HAP-1 (cell line): ENCODE measurements around the gene ALDH1B1.
A peak's percentile ranks its signal among the peaks of the same experiment; 100 is the strongest.

ENCODE experiments used
- DNase-seq, 2 experiments: peaks; one replicate each; pipeline ENCODE4 v3.0.0-alpha.2; 2016 to 2020; ENCODE audit warnings: low spot score in 2 of 2
- H3K27me3 ChIP-seq: fragments of 250-450 bp; sonication (Bioruptor Pico); 2 replicates; pipeline ENCODE4 v1.5.1; 2020; ENCODE audit warnings: low read depth, mild to moderate bottlenecking, moderate library complexity
- H3K36me3 ChIP-seq: fragments of 250-450 bp; sonication (Bioruptor Pico); replicated peaks from 2 replicates; pipeline ENCODE4 v1.5.1; 2020; ENCODE audit warnings: mild to moderate bottlenecking
- H3K4me1 ChIP-seq: fragments of 250-450 bp; sonication (Bioruptor Pico); 2 replicates; pipeline ENCODE4 v1.5.1; 2020; ENCODE audit warnings: mild to moderate bottlenecking
- H3K4me3 ChIP-seq: fragments of 250-450 bp; sonication (Bioruptor Pico); 2 replicates; pipeline ENCODE4 v1.5.1; 2020; ENCODE audit warnings: mild to moderate bottlenecking, moderate library complexity
- H3K9me3 ChIP-seq: fragments of 250-450 bp; sonication (Bioruptor Pico); 2 replicates; pipeline ENCODE4 v1.5.1; 2020; ENCODE audit warnings: mild to moderate bottlenecking, moderate library complexity
- in situ Hi-C: fragments of 300-500 bp; cut with MboI; formaldehyde crosslinking; loops from 3 replicates; pipeline ENCODE4 v1.14.3; 2020; ENCODE audit warnings: low sequenced_read_pairs, inconsistent platforms, mixed read lengths

The ALDH1B1 gene

DNA sequence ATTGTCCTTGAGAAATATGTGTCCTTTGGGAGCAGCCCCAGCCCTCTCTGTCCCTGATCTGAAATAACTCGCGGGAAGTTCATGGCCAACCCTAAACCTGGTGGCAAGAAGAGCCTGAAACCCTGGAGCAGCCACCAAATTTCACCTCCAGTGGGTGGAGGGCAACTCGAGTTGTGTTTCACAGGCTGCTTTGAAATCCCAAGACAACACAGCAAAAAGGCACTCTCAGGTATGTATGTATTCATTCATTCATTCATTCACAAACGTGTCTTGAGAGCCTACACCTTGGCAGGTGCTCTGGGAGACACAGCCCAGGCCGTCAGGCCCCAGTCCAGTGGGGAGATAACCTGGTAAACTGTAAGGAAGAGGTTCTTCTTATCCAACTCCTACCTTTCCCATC, 35.7 kb upstream of the ALDH1B1 start:
- no peaks in the 10 kb centered on the region for H3K27me3 ChIP-seq
- no peak overlapping the region for H3K4me3 ChIP-seq
- H3K36me3 ChIP-seq = no peaks in the 10 kb centered on the region
- H3K9me3 ChIP-seq = no peaks in the 10 kb centered on the region
- no peak for DNase-seq
- peaks cover 14% of the 10 kb centered on the region for H3K4me1 ChIP-seq
- in situ Hi-C loops = loop anchor here (25.0 kb wide), 1 partner anchor 870 kb away; the partner anchor contains the start of gene POLR1E

DNA sequence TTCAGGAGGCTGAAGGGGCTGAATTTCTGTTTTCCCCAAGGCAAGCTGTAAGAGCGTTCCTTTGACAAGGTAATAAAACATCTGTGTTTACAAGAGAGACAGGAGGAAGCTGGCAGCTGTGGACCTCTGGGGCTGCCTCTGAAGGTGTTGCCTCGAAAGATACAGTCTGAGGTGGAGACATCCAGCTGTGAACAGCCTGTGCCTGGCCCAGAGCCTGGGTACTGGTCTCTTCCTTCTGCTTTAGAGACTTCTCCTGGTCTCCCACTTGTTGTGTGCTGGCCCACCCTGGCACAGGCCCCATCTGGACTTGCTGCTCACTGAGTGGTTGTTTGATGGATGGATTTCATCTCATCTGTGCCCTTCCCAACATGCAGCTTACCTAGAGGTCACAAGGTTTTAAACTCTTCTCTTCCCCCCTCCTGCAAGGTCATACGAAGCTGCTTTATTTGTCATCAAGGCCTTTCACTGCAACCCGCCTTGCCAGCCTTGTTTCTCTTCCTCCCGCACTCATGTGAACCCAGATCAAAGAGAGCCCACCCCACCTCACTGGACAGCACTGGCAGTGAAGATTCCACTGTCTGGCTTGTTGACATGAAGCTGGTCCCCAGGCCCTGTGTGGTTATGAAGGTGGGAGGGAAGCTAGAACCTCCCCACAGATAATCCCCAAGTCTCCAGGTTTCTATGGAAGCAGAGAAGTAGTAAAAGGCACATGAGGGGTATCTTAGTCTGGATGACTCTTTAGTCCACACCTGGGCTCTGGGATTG, 35.0 kb upstream of the ALDH1B1 start:
- Histone ChIP-seq H3K9me3 (no peaks in the 10 kb centered on the region), H3K4me1 (peaks cover 19% of the 10 kb centered on the region), H3K27me3 (no peaks in the 10 kb centered on the region), H3K36me3 (no peaks in the 10 kb centered on the region), H3K4me3 (no peak overlapping the region)
- in situ Hi-C loops = loop anchor here (25.0 kb wide), 1 partner anchor 870 kb away; the partner anchor contains the start of gene POLR1E
- no peak for DNase-seq

DNA sequence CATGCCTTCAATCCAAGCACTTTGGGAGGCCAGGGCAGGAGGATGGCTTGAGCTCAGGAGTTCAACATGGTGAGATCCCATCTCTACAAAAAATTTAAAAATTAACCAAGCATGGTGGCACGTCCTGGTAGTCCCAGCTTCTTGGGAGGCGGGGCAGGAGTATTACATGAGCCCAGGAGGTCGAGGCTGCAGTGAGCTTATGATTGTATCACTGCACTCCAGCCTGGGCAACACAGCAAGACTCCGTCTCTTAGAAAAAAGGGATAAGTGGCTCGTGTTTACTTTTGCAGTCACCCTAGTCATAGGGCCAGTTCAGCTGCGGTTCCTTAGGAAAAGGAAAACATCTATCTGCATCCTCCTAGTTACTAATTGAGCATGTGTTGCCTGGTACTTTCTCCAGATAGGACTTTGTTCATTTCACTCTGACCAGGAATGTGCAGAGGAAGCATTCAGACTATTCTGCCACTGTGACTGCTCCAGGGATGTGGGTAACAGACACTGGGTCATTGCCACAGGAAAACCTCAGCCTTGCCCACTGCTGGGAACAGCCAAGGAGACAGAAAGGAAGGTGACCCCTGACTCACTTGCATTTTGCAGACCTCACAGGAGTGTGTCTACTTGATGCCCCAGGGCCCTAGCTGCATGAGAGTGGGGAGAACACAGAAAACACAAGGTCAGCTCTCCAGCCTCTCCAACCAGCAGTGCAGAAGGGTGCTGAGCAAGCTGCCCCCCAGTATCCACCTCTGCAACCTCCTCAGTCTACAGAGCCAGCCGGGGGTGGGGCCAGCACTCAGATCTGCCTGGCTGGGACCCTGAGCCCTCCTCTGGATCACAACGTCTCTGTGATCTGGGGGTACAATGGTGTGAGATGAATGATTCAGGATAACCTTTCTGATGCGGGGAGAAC, 33.9 kb upstream of the ALDH1B1 start:
- in situ Hi-C loops = loop anchor here (25.0 kb wide), 1 partner anchor 871 kb away; the partner anchor contains the start of gene POLR1E
- no peak for DNase-seq
- H3K4me3 ChIP-seq = no peak overlapping the region
- no peaks in the 10 kb centered on the region for H3K9me3 ChIP-seq
- no peaks in the 10 kb centered on the region for H3K27me3 ChIP-seq
- H3K4me1 ChIP-seq = peaks cover 23% of the 10 kb centered on the region
- no peaks in the 10 kb centered on the region for H3K36me3 ChIP-seq

DNA sequence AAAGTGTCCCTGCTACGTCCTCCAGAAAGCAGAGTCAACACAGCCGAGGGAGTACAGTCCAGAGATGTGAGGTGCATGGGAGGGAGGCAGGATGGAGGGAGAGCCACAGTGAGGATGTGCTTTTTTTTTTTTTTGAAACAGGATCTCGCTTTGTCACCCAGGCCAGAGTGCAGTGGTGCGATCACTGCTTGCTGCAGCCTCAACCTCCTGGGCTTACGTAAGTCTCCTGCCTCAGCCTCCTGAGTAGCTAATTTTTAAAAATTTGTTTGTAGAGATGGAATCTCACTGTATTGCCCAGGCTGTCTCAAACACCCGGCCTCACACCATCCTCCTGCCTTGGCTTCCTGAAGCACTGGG, 33.2 kb upstream of the ALDH1B1 start:
- no peaks in the 10 kb centered on the region for H3K27me3 ChIP-seq
- in situ Hi-C loops = loop anchor here (25.0 kb wide), 1 partner anchor 872 kb away; the partner anchor contains the start of gene POLR1E
- H3K9me3 ChIP-seq = no peaks in the 10 kb centered on the region
- no peak overlapping the region for H3K4me3 ChIP-seq
- DNase-seq = no peak
- H3K36me3 ChIP-seq = no peaks in the 10 kb centered on the region
- H3K4me1 ChIP-seq = peaks cover 23% of the 10 kb centered on the region

DNA sequence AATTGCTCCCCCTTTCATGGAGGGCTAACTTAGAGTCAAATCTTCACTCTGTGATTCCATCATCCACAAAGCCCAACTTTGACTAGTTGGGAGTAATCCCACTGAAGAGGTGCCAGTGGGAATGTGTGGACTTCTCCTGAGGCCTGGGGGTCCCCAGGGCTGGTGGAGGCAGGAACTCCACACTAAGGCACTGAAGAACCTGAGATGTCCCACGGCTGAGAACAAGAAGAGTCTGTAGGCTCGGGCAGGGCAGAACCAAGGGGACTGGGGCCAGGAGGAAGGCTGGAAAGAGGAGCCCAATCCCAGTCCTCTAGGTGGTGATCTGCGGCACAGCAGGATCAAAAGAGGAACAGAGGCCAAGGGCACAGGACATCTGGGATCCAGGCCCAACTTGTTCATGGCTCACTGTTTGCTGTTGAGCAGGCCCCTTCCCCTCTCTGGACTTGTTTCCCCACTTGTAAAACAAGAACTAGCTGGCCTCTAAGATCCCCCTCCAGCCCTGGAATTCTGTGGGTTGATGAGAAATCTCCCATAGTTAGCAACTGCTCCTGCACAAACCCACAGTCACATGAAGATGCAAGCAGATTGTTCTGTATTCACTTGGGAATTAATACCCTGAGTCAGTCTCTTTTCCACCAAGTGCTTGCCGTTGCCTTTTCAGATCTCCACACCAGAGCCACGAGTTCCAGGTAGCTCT, 32.7 kb upstream of the ALDH1B1 start:
- DNase-seq = no peak
- Histone ChIP-seq H3K27me3 (no peaks in the 10 kb centered on the region), H3K4me1 (peaks cover 23% of the 10 kb centered on the region), H3K9me3 (no peaks in the 10 kb centered on the region), H3K4me3 (no peak overlapping the region), H3K36me3 (no peaks in the 10 kb centered on the region)
- in situ Hi-C loops = loop anchor here (5.0 to 25.0 kb wide), 3 partner anchors 268 to 873 kb away; partner anchors contain the start of gene POLR1E

DNA sequence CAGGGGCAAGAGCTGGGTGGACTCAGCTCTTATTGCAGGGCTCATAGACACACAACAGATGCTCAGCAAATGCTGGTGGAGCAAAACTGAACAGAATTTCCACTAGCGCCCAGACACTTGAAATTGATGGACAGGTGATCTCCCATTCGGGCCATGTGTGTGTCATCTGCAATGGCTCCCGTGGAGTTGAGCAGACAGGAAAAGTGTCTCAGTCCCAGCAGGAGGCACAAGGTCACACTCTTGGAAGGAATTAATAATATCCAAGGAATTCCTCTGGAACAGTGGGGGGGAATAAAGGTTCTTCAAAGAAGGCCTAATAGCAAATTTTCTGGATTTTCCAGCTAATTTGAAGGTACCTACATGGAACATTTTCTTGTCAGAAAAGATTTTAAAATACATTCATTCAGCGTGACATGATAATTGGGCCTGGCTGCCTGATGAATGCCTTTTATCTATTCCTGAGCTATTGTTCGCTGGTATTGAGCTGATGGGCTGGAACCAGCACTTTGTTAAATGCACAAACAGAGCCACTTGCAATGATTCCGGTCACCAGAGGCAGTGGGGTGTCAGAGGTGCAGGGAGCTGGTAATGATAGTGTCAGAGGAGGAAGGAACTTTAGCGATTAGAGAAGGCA, 31.5 kb upstream of the ALDH1B1 start:
- Histone ChIP-seq H3K27me3 (no peaks in the 10 kb centered on the region), H3K4me1 (peaks cover 23% of the 10 kb centered on the region), H3K9me3 (no peaks in the 10 kb centered on the region), H3K36me3 (no peaks in the 10 kb centered on the region), H3K4me3 (no peak overlapping the region)
- in situ Hi-C loops = loop anchor here (5.0 to 25.0 kb wide), 3 partner anchors 269 to 874 kb away; partner anchors contain the start of gene POLR1E
- peak in 1 of 2 experiments; percentile 10 for DNase-seq

DNA sequence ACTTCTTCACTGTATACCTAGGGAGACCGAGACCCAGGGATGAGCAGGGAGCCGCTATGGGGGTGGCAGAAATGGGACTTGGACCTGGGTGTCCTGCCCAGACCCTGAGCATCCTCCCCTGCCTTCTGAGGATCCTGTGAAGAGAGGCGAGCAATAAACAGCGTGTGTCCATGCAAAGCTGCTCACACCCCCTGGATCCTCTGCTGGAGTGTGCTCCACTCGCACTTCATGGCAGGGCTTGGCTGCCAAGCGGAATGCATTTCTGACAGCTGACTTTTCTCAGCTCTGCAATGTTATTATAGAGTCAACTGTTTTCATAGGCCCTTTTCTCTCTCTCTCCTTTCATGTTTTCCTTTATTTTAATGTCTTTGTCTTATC, 31.0 kb upstream of the ALDH1B1 start:
- peak; percentile 33 to 64 for DNase-seq
- in situ Hi-C loops = loop anchor here (5.0 to 25.0 kb wide), 3 partner anchors 269 to 874 kb away; partner anchors contain the start of gene POLR1E

DNA sequence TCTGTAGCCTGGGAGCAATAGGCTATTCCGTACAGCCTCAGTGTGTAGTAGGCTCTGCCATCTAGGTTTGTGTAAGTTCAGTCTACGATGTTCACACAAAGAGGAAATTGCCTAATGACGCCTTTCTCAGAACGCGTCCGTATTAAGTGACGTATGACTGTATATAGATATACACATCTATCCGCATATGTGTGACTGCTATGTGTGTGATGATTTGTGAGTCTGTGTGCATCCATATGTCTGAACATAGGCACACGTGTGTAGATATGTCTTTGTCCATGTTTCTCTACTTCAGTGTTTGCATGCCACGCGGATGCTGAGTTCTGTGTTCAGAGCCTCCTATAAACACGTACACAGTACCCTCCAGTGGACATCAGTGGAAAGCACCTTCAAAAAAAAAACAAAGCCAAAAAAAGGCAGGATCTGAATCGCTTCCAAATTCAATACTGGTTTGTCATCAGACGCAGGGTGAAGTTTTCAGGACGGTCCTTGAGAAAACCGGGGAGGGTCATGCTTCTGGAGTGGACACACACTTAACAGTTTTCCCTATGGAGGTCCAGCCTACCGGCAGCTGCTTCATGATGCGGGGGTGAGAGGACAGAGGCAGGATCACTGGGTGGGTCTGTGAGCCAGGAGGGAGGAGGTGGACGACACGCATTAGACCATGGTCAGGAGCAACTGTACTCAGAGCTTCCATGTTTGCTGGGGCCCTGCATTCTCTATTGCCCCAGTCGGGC, 29.5 kb upstream of the ALDH1B1 start:
- DNase-seq = peak; percentile 65 to 73
- Histone ChIP-seq H3K27me3 (no peaks in the 10 kb centered on the region), H3K36me3 (no peaks in the 10 kb centered on the region), H3K4me1 (peaks cover 23% of the 10 kb centered on the region), H3K9me3 (no peaks in the 10 kb centered on the region), H3K4me3 (no peak overlapping the region)
- in situ Hi-C loops = loop anchor here (5.0 to 25.0 kb wide), 3 partner anchors 271 to 876 kb away; partner anchors contain the start of gene POLR1E

More for the DNA sequence above, 31.0 kb upstream of the ALDH1B1 start:
- no peaks in the 10 kb centered on the region for H3K27me3 ChIP-seq
- H3K36me3 ChIP-seq = no peaks in the 10 kb centered on the region
- peaks cover 23% of the 10 kb centered on the region for H3K4me1 ChIP-seq
- H3K4me3 ChIP-seq = no peak overlapping the region
- H3K9me3 ChIP-seq = no peaks in the 10 kb centered on the region

DNA sequence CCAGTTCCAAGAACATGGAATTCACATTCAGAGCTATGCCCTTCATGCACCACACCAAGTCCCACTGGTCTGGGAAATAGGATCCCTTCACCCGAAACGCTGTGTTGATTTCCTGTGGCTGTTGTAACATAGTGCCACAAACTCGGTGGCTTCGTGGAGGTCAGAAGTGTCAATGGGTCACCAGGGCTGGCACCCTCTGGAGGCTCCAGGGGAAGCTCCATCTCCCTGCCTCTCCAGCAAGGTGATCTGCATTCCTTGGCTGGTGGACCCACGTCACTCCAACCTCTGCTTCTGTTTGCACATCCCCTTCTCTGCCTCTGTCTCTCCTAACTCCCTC, 28.9 kb upstream of the ALDH1B1 start:
- H3K36me3 ChIP-seq = no peaks in the 10 kb centered on the region
- H3K4me1 ChIP-seq = peaks cover 23% of the 10 kb centered on the region
- no peak overlapping the region for H3K4me3 ChIP-seq
- in situ Hi-C loops = loop anchor here (5.0 to 25.0 kb wide), 3 partner anchors 271 to 876 kb away; partner anchors contain the start of gene POLR1E
- H3K9me3 ChIP-seq = no peaks in the 10 kb centered on the region
- no peak for DNase-seq
- H3K27me3 ChIP-seq = no peaks in the 10 kb centered on the region

DNA sequence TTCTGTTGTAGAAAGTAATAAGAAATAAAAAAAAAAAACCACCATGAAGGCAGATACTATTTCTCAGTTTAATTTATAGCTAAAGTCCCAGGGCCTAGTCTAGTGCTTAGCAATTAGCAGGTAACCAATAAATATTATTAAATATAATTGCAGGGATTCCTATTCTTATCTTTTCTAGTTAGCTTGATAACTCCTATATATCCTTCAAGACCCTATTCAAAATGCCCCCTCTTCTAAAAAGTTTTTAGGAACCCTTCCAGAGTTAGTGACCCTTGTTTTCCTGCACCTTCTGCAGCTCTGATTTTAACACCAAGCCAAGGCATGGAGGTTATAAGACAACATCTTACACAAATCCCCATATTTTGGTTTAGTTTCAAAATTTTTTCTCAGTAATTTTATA, 24.6 kb upstream of the ALDH1B1 start:
- H3K36me3 ChIP-seq = no peaks in the 10 kb centered on the region
- no peaks in the 10 kb centered on the region for H3K9me3 ChIP-seq
- H3K27me3 ChIP-seq = peaks cover 1% of the 10 kb centered on the region; the same call in 1 of the 2 replicates
- no peak overlapping the region for H3K4me3 ChIP-seq
- in situ Hi-C loops = loop anchor here (25.0 kb wide), 1 partner anchor 881 kb away; the partner anchor contains the start of gene POLR1E
- 0 out of 2 replicates have a peak, but pooled peaks cover under 1% of the 10 kb centered on the region for H3K4me1 ChIP-seq
- DNase-seq = no peak

DNA sequence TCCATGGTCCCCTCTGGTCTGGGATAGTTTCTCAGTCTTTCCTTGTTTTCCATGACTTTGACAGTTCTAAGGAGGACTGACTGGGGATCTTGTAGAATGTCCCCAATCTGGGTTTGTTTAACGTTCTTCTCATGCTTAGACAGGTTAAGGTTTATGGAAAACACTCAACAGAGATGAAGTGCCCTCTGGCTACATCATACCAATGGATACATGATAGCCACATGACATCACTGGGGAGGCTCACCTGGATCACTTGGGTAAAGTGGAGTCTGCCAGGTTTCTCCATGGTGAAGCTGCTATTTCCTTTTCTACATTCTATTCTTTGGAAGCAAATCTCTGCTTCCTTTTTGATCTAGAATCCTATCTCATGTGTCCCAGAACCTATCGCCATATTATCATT, 23.8 kb upstream of the ALDH1B1 start:
- in situ Hi-C loops = loop anchor here (25.0 kb wide), 1 partner anchor 881 kb away; the partner anchor contains the start of gene POLR1E
- DNase-seq = no peak
- no peak overlapping the region for H3K4me3 ChIP-seq

DNA sequence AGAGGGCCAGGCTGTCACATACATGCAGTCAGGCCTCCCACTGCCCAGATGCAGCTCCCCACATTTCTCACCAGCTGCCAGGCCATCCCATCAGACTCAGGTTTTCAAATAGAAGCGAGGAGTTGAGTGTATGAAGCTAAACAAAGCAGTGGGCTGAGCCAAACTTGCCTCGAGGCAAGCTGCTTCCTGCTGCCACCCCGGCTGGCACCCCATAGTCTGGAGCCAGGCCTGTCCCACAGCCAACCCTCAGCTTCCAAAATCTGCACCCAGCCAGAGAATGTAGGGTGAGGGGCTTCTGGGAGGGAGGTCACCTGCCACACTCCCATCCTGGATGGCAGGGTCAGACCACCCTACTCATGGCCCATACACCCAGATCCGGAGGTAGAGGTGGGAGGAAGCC, 22.3 kb upstream of the ALDH1B1 start:
- no peaks in the 10 kb centered on the region for H3K4me1 ChIP-seq
- no peak overlapping the region for H3K4me3 ChIP-seq
- no peaks in the 10 kb centered on the region for H3K9me3 ChIP-seq
- no peaks in the 10 kb centered on the region for H3K36me3 ChIP-seq
- in situ Hi-C loops = loop anchor here (25.0 kb wide), 1 partner anchor 883 kb away; the partner anchor contains the start of gene POLR1E
- DNase-seq = no peak
- H3K27me3 ChIP-seq = peaks cover 9% of the 10 kb centered on the region; the same call in 1 of the 2 replicates

More for the DNA sequence above, 23.8 kb upstream of the ALDH1B1 start:
- Histone ChIP-seq H3K27me3 (peaks cover 9% of the 10 kb centered on the region; the same call in 1 of the 2 replicates), H3K36me3 (no peaks in the 10 kb centered on the region), H3K4me1 (no peaks in the 10 kb centered on the region), H3K9me3 (no peaks in the 10 kb centered on the region)
